SK-N-SH (cell line): ENCODE measurements around the gene SLC12A4. TPM values are rescaled to one million over a fixed set of nuclear protein-coding genes. Genes with fewer than 3 reads are reported as not detected.

Experiments used
- CTCF ChIA-PET: fragments of 300-600, 350-600 bp; formaldehyde crosslinking; extraction: SDS; loops from one replicate; lab custom pipeline; 2021; lab: Yijun Ruan, JAX
- POLR2A ChIA-PET: fragments of 350-600 bp; sonication (Branson Sonifier 250); formaldehyde crosslinking; extraction: SDS; loops from one replicate; lab custom pipeline; 2020; ENCODE audit warnings: antibody characterized with exemption, inconsistent platforms; lab: Yijun Ruan, JAX
- DNase-seq: peaks from one replicate; pipeline ENCODE4 v3.0.0; 2012
- H2AFZ ChIP-seq: fragments of 200-600 bp; sonication (generic); 2 replicates; pipeline ENCODE4 v1.8.1; 2016; ENCODE audit warnings: antibody characterized with exemption, mild to moderate bottlenecking, low read depth
- H3F3A ChIP-seq: fragments of 200-600 bp; sonication (generic); replicated peaks from 2 replicates; pipeline ENCODE3; 2016; ENCODE audit warnings: antibody characterized with exemption, mild to moderate bottlenecking; ENCODE audit not compliant: insufficient read depth
- H3K27ac ChIP-seq, 2 experiments: fragments of 200-500 bp in 1 of 2; fragments of 200-600 bp in 1 of 2; sonication (Bioruptor generic) in 1 of 2; sonication (generic), shearing (Covaris generic) in 1 of 2; 2 replicates each; pipeline versions ENCODE4 v1.5.1 to v1.6.1; 2014 to 2016; ENCODE audit warnings: low read depth in 2 of 2, inconsistent platforms in 1 of 2, low read length in 1 of 2, mild to moderate bottlenecking in 1 of 2, mixed read lengths in 1 of 2
- H3K27me3 ChIP-seq: fragments of 200-600 bp; sonication (generic), shearing (Covaris generic); 2 replicates; pipeline ENCODE4 v1.6.1; 2016; ENCODE audit warnings: mixed run types; ENCODE audit not compliant: insufficient read depth
- H3K36me3 ChIP-seq, 2 experiments: fragments of 200-500 bp in 1 of 2; fragments of 200-600 bp in 1 of 2; sonication (Bioruptor generic) in 1 of 2; sonication (generic) in 1 of 2; replicated peaks in 1 of 2; 2 replicates each; pipeline versions ENCODE3 to v1.5.1; 2014 to 2016; ENCODE audit warnings: low read length in 1 of 2, mild to moderate bottlenecking in 1 of 2; ENCODE audit not compliant: insufficient read depth in 2 of 2, control insufficient read depth in 1 of 2
- H3K4me1 ChIP-seq, 2 experiments: fragments of 200-500 bp in 1 of 2; fragments of 200-600 bp in 1 of 2; sonication (Bioruptor generic) in 1 of 2; sonication (generic), shearing (Covaris generic) in 1 of 2; 2 replicates each; pipeline versions ENCODE4 v1.5.1 to v1.6.1; 2014 to 2016; ENCODE audit warnings: low read depth in 1 of 2, low read length in 1 of 2, mixed run types in 1 of 2; ENCODE audit not compliant: insufficient read depth in 2 of 2, control insufficient read depth in 1 of 2
- H3K4me2 ChIP-seq: fragments of 200-600 bp; sonication (generic), shearing (Covaris generic); 2 replicates; pipeline ENCODE4 v1.6.1; 2017; ENCODE audit warnings: mixed run types
- H3K4me3 ChIP-seq, 2 experiments: fragments of 200-500 bp in 1 of 2; fragments of 200-600 bp in 1 of 2; sonication (Bioruptor generic) in 1 of 2; sonication (generic), shearing (Covaris generic) in 1 of 2; 2 replicates each; pipeline versions ENCODE4 v1.5.1 to v1.8.1; 2014 to 2016; ENCODE audit warnings: low read depth in 2 of 2, inconsistent platforms in 1 of 2, low read length in 1 of 2, mild to moderate bottlenecking in 1 of 2, mixed read lengths in 1 of 2, moderate library complexity in 1 of 2
- H3K79me2 ChIP-seq: fragments of 200-600 bp; sonication (generic); 2 replicates; pipeline ENCODE4 v1.8.1; 2017; ENCODE audit warnings: mild to moderate bottlenecking; ENCODE audit not compliant: insufficient read depth
- H3K9ac ChIP-seq: fragments of 200-600 bp; sonication (generic); 2 replicates; pipeline ENCODE4 v1.6.1; 2017; ENCODE audit warnings: mixed run types
- H3K9me2 ChIP-seq: fragments of 200-600 bp; sonication (generic); 2 replicates; pipeline ENCODE4 v1.6.1; 2017; ENCODE audit warnings: mixed run types
- H3K9me3 ChIP-seq: fragments of 200-600 bp; sonication (generic); 2 replicates; pipeline ENCODE4 v1.6.1; 2017; ENCODE audit warnings: mixed run types, mild to moderate bottlenecking, moderate library complexity
- H4K20me1 ChIP-seq: fragments of 200-600 bp; sonication (generic); 2 replicates; pipeline ENCODE4 v1.6.1; 2017; ENCODE audit warnings: mild to moderate bottlenecking, mixed run types; ENCODE audit not compliant: insufficient read depth
- ELF1 ChIP-seq: IDR thresholded peaks from 2 replicates; pipeline ENCODE4 v1.4.0; 2012
- EZH2phosphoT487 ChIP-seq: fragments of 200-600 bp; sonication (generic); IDR thresholded peaks from 2 replicates; pipeline ENCODE4 v1.6.1; 2017; ENCODE audit warnings: low read depth, mixed run types, mild to moderate bottlenecking, antibody characterized with exemption, moderate library complexity, borderline replicate concordance
- FOXM1 ChIP-seq: IDR thresholded peaks from 2 replicates; pipeline ENCODE4 v1.4.0; 2012; ENCODE audit warnings: low read depth, mild to moderate bottlenecking
- GABPA ChIP-seq: IDR thresholded peaks from 2 replicates; pipeline ENCODE4 v1.4.0; 2012; ENCODE audit warnings: low read depth, mild to moderate bottlenecking
- IRF3 ChIP-seq: fragments of 150-350 bp; IDR thresholded peaks from 2 replicates; pipeline ENCODE4 v1.6.1; 2016; ENCODE audit warnings: mild to moderate bottlenecking, low read depth, low read length
- MEF2A ChIP-seq: IDR thresholded peaks from 2 replicates; pipeline ENCODE4 v1.4.0; 2012; ENCODE audit warnings: low read depth, borderline replicate concordance
- POLR2AphosphoS5 ChIP-seq: IDR thresholded peaks from 2 replicates; pipeline ENCODE4 v1.6.1; 2012; ENCODE audit warnings: low read depth, low read length
- RCOR1 ChIP-seq: fragments of 150-350 bp; IDR thresholded peaks from 2 replicates; pipeline ENCODE4 v1.6.1; 2017; ENCODE audit warnings: antibody characterized with exemption, low read length
- RFX5 ChIP-seq: IDR thresholded peaks from 2 replicates; pipeline ENCODE4 v1.6.1; 2012; ENCODE audit warnings: mild to moderate bottlenecking, improper control_type of control experiment, low read length
- SMC3 ChIP-seq: IDR thresholded peaks from 2 replicates; pipeline ENCODE4 v1.6.1; 2012; ENCODE audit warnings: low read depth, low read length, improper control_type of control experiment
- TAF1 ChIP-seq: IDR thresholded peaks from 2 replicates; pipeline ENCODE4 v1.6.1; 2012; ENCODE audit warnings: low read depth, mild to moderate bottlenecking, low read length, moderate library complexity, borderline replicate concordance
- TEAD4 ChIP-seq: IDR thresholded peaks from 2 replicates; pipeline ENCODE4 v1.4.0; 2012; ENCODE audit warnings: mild to moderate bottlenecking, borderline replicate concordance; ENCODE audit not compliant: insufficient read depth
- WGBS: methylation state at CpG from one replicate; pipeline ENCODE4 v1.1.6; 2017; ENCODE audit warnings: low lambda C conversion rate; 5-methylcytosine and 5-hydroxymethylcytosine counted together
- polyA plus RNA-seq, 3 experiments: library from polyadenylated mRNA; depleted of rRNA; stranded (reverse); fragments of >200 nt; gene quantifications; 2 replicates each; pipeline ENCODE4 v1.2.3, GENCODE V29; 2012

Gene SLC12A4
- polyA plus RNA-seq, 1 of the 3 experiments (the other 2 are of a cell fraction), result 75.8 TPM

- H3K79me2 ChIP-seq, result peaks cover 19% of the 10 kb centered on the region
- 51% methylated on average over 5 of the region's 13 CpGs for WGBS
- TF ChIP-seq FOXM1 (no peak), RFX5 (no peak), POLR2AphosphoS5 (peak; percentile 2; the same call in 1 of the 2 replicates), RCOR1 (no peak), IRF3 (no peak), TAF1 (no peak), GABPA (no peak)
Measured at GRCh38 chr16:67934306-67935100, 33.9 kb downstream of the SLC12A4 start.

GRCh38 chr16:67933805-67934204 lies 34.6 kb downstream of the SLC12A4 start:
- ChIA-PET CTCF (interaction anchor here (0.6 to 28.1 kb wide), 6 partner anchors 13 to 412 kb away, joined by 3 to 564 read pairs (median 7); partner anchors contain the start of genes EDC4, NRN1L and PSKH1), POLR2A (interaction anchor here (1.1 to 2.5 kb wide), 3 partner anchors 9 to 274 kb away, joined by 3 to 12 read pairs (median 4); partner anchors contain the start of genes ACD and NRN1L)
- peaks cover 2% of the 10 kb centered on the region for H4K20me1 ChIP-seq
- no peak overlapping the region for H2AFZ ChIP-seq
- peaks cover 19% of the 10 kb centered on the region for H3K79me2 ChIP-seq
- no peak overlapping the region for H3K27ac ChIP-seq
- TF ChIP-seq SMC3 (no peak), TEAD4 (no peak), ELF1 (no peak), EZH2phosphoT487 (no peak), MEF2A (no peak)
- H3K9me2 ChIP-seq, result no peaks in the 10 kb centered on the region
- peaks cover 0 to 25% of the 10 kb centered on the region in 2 experiments for H3K36me3 ChIP-seq
- no peak for DNase-seq
- 90% methylated on average over 6 of the region's 7 CpGs for WGBS
- peaks cover 11 to 24% of the 10 kb centered on the region in 2 experiments; a peak in 2 of 4 replicates for H3K4me1 ChIP-seq
- H3K4me2 ChIP-seq, result no peak overlapping the region
- H3K9ac ChIP-seq, result no peak overlapping the region
- H3K27me3 ChIP-seq, result no peaks in the 10 kb centered on the region
- no peak overlapping the region for H3K4me3 ChIP-seq
- peaks cover 5% of the 10 kb centered on the region for H3F3A ChIP-seq
- H3K9me3 ChIP-seq, result no peaks in the 10 kb centered on the region

More at GRCh38 chr16:67934306-67935100, 33.9 kb downstream of the SLC12A4 start:
- Histone ChIP-seq H4K20me1 (no peaks in the 10 kb centered on the region), H3K4me3 (peak overlapping the region; percentile 84 to 89), H3F3A (peaks cover 8% of the 10 kb centered on the region), H3K9me2 (no peaks in the 10 kb centered on the region), H3K9ac (peak overlapping the region; percentile 86), H3K4me2 (peak overlapping the region; percentile 99), H3K27ac (peak overlapping the region in 1 of 2 experiments; percentile 64; a peak in 2 of 4 replicates), H2AFZ (peak overlapping the region; percentile 61; the same call in 1 of the 2 replicates), H3K4me1 (peaks cover 11 to 24% of the 10 kb centered on the region in 2 experiments; a peak in 2 of 4 replicates), H3K9me3 (no peaks in the 10 kb centered on the region), H3K36me3 (peaks cover 0 to 20% of the 10 kb centered on the region in 2 experiments), H3K27me3 (no peaks in the 10 kb centered on the region)
- CTCF ChIA-PET, result interaction anchor here (0.7 to 28.1 kb wide), 9 partner anchors 14 to 413 kb away, joined by 3 to 564 read pairs (median 6); partner anchors contain the start of genes CENPT, EDC4, NRN1L and NUTF2
- POLR2A ChIA-PET, result interaction anchor here (1.0 to 2.5 kb wide), 7 partner anchors 8 to 274 kb away, joined by 3 to 12 read pairs (median 4); partner anchors contain the start of genes ACD, LCAT, NFATC3 and NRN1L
- DNase-seq, result peak; percentile 54
